PC-9 (cell line): ENCODE results near the gene PRKRIP1. TPM values are rescaled to one million over a fixed set of nuclear protein-coding genes. Genes with fewer than 3 reads are reported as not detected.
A peak's percentile ranks its signal among the peaks of the same experiment; 100 is the strongest.

Experiments used
- BruUV-seq: library from RNA; stranded (reverse); fragments of 400-500 nt; replicated peaks from 2 replicates; lab custom pipeline; 2021; lab: Mats Ljungman, UMichigan
- CTCF ChIA-PET: fragments of 300-600 bp; sonication (Branson Sonifier 250); formaldehyde crosslinking; loops from one replicate; lab custom pipeline; 2022; ENCODE audit warnings: antibody characterized with exemption; lab: Charles Lee
- POLR2A ChIA-PET: fragments of 300-600 bp; sonication (Branson Sonifier 250); formaldehyde crosslinking; loops from one replicate; lab custom pipeline; 2022; ENCODE audit warnings: antibody characterized with exemption; ENCODE audit not compliant: unreplicated experiment; lab: Charles Lee
- DNase-seq, 2 experiments: peaks; one replicate each; pipeline versions ENCODE4 v3.0.0 to v3.0.0-alpha.2; 2015 to 2022; ENCODE audit warnings: mixed read lengths in 1 of 2
- H2AFZ ChIP-seq: fragments of 200-600 bp; sonication (generic); 2 replicates; pipeline ENCODE4 v1.8.1; 2017; ENCODE audit warnings: antibody characterized with exemption
- H3F3A ChIP-seq: fragments of 200-600 bp; sonication (generic); 2 replicates; pipeline ENCODE4 v1.8.1; 2017; ENCODE audit warnings: antibody characterized with exemption, mild to moderate bottlenecking, low read depth; ENCODE audit not compliant: insufficient read depth
- H3K27ac ChIP-seq: fragments of 200-600 bp; sonication (generic); 2 replicates; pipeline ENCODE4 v1.6.1; 2016; ENCODE audit warnings: mixed run types
- H3K27me3 ChIP-seq: fragments of 200-600 bp; sonication (generic); 2 replicates; pipeline ENCODE4 v1.6.1; 2016; ENCODE audit warnings: low read depth, mixed run types; ENCODE audit not compliant: insufficient read depth
- H3K36me3 ChIP-seq: fragments of 200-600 bp; sonication (generic); 2 replicates; pipeline ENCODE4 v1.6.1; 2016; ENCODE audit warnings: low read depth, mixed run types
- H3K4me1 ChIP-seq: fragments of 200-600 bp; sonication (generic); replicated peaks from 2 replicates; pipeline ENCODE4 v1.6.1; 2016; ENCODE audit warnings: mixed run types; ENCODE audit not compliant: insufficient read depth
- H3K4me2 ChIP-seq: fragments of 200-600 bp; sonication (generic); 2 replicates; pipeline ENCODE4 v1.6.1; 2017; ENCODE audit warnings: mixed run types
- H3K4me3 ChIP-seq: fragments of 200-600 bp; sonication (generic); 2 replicates; pipeline ENCODE4 v1.6.1; 2016; ENCODE audit warnings: mixed run types
- H3K79me2 ChIP-seq: fragments of 200-600 bp; sonication (generic); 2 replicates; pipeline ENCODE4 v1.6.1; 2017; ENCODE audit warnings: low read depth, mixed run types
- H3K9me2 ChIP-seq: fragments of 200-600 bp; sonication (generic); 2 replicates; pipeline ENCODE4 v1.8.1; 2017; ENCODE audit warnings: mild to moderate bottlenecking; ENCODE audit not compliant: insufficient read depth
- H3K9me3 ChIP-seq: fragments of 200-600 bp; sonication (generic); 2 replicates; pipeline ENCODE4 v1.8.1; 2016; ENCODE audit warnings: low read depth; ENCODE audit not compliant: insufficient read depth
- H4K20me1 ChIP-seq: fragments of 200-600 bp; sonication (generic); 2 replicates; pipeline ENCODE4 v1.8.1; 2017; ENCODE audit not compliant: insufficient read depth
- EZH2 ChIP-seq: fragments of 200-600 bp; sonication (generic); IDR thresholded peaks from 2 replicates; pipeline ENCODE4 v1.8.0; 2017; ENCODE audit warnings: antibody characterized with exemption, low read depth
- intact Hi-C: fragments of 100-400 bp; cut with micrococcal nuclease; formaldehyde crosslinking; loops from one replicate; pipeline ENCODE4 v1.10.0; 2022; ENCODE audit not compliant: unreplicated experiment
- total RNA-seq: library from RNA; stranded (reverse); gene quantifications from 2 replicates; pipeline ENCODE4 v1.2.3, GENCODE V29; 2021
- TF ChIP-seq, protein P1 (sequence below): fragments of 200-600 bp; sonication (generic); conservative IDR thresholded peaks from 2 replicates; pipeline ENCODE4 v1.6.1; 2017; ENCODE audit warnings: mixed run types, antibody characterized with exemption, mild to moderate bottlenecking, moderate library complexity

PRKRIP1 gene
- total RNA-seq, 1 experiment from 2014 or later, result 34.6 TPM

GRCh38 chr7:102431617-102432298 is 35.6 kb downstream of the PRKRIP1 start:
- Histone ChIP-seq H3K36me3 (no peaks in the 10 kb centered on the region; the same call in 1 of the 2 replicates), H2AFZ (no peak overlapping the region), H3K4me2 (no peak overlapping the region), H4K20me1 (no peaks in the 10 kb centered on the region; the same call in 1 of the 2 replicates), H3F3A (peaks cover 17% of the 10 kb centered on the region), H3K9me2 (no peaks in the 10 kb centered on the region), H3K4me1 (0 out of 2 replicates have a peak, but pooled peaks cover 6% of the 10 kb centered on the region), H3K9me3 (no peaks in the 10 kb centered on the region), H3K79me2 (no peaks in the 10 kb centered on the region), H3K4me3 (no peak overlapping the region), H3K27ac (peak overlapping the region; percentile 9; the same call in 1 of the 2 replicates), H3K27me3 (no peaks in the 10 kb centered on the region)
- ChIA-PET CTCF (no interaction called here), POLR2A (interaction anchor here (0.8 kb wide), 1 partner anchor 24 kb away, joined by 3 read pairs; no protein-coding TSS in a partner anchor)
- intact Hi-C loops, result no loop called here
- BruUV-seq, result no TSS peak
- no peak for TF ChIP-seq EZH2
- TF ChIP-seq, protein P1, sequence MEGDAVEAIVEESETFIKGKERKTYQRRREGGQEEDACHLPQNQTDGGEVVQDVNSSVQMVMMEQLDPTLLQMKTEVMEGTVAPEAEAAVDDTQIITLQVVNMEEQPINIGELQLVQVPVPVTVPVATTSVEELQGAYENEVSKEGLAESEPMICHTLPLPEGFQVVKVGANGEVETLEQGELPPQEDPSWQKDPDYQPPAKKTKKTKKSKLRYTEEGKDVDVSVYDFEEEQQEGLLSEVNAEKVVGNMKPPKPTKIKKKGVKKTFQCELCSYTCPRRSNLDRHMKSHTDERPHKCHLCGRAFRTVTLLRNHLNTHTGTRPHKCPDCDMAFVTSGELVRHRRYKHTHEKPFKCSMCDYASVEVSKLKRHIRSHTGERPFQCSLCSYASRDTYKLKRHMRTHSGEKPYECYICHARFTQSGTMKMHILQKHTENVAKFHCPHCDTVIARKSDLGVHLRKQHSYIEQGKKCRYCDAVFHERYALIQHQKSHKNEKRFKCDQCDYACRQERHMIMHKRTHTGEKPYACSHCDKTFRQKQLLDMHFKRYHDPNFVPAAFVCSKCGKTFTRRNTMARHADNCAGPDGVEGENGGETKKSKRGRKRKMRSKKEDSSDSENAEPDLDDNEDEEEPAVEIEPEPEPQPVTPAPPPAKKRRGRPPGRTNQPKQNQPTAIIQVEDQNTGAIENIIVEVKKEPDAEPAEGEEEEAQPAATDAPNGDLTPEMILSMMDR, result no peak
- DNase-seq, result no peak

DNA sequence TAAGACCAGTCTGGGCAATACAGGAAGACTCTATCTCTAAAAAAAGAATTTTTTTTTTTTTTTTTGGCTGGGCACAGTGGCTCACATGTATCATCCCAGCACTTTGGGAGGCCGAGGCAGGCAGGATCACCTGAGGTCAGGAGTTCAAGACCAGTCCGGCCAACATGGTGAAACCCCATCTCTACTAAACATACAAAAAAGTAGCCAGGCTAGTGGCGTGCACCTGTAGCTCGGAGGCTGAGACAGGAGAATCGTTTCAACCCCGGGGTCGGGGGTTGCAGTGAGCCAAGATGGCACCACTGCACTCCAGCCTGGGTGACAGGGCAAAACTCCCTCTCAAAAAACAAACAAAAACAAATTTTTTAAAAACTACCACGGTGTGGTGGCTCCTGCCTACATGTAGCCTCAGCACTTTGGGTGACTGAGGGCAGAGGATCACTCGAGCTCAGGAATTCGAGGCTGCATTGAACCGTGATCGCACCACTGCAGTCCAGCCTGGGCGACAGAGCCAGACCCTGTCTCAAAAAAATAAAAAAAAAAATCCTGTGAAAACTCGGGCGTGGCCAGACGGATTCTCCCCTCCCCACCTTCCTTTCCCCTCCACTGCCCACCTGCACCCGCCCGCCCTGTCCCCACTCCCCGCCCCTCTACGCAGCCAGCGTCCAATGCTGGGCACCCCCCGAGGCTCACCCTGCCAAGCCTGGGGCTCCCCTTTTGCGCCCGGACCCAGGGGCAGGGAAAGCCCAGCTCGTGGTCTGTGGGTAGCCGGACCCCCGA is 36.5 kb downstream of the PRKRIP1 start:
- Histone ChIP-seq H3K4me1 (0 out of 2 replicates have a peak, but pooled peaks cover 6% of the 10 kb centered on the region), H3K27ac (no peak overlapping the region), H3K4me3 (peak overlapping the region; percentile 84; the same call in 1 of the 2 replicates), H3K79me2 (no peaks in the 10 kb centered on the region), H3F3A (peaks cover 17% of the 10 kb centered on the region), H3K36me3 (no peaks in the 10 kb centered on the region), H3K9me3 (no peaks in the 10 kb centered on the region), H4K20me1 (no peaks in the 10 kb centered on the region; the same call in 1 of the 2 replicates), H2AFZ (no peak overlapping the region), H3K27me3 (no peaks in the 10 kb centered on the region), H3K4me2 (peak overlapping the region; percentile 74), H3K9me2 (no peaks in the 10 kb centered on the region)
- intact Hi-C loops, result no loop called here
- ChIA-PET CTCF (interaction anchor here (0.6 kb wide), 1 partner anchor 1443 kb away, joined by 3 read pairs; no protein-coding TSS in a partner anchor), POLR2A (interaction anchor here (0.8 kb wide), 1 partner anchor 23 kb away, joined by 3 read pairs; no protein-coding TSS in a partner anchor)
- BruUV-seq, result no TSS peak
- no peak for TF ChIP-seq EZH2
- TF ChIP-seq, protein P1, result no peak
- no peak for DNase-seq
